ENCODE results near the gene RPP30. TPM values are rescaled to one million over a fixed set of nuclear protein-coding genes. Genes with fewer than 3 reads are reported as not detected.

Gene RPP30
- 10 to 100 TPM; 28.2 to 28.6 TPM for total RNA-seq
- long read RNA-seq, donor 1, partial matches to known transcripts: 0 of 4 reads
- long read RNA-seq, donor 1, other reads (novel, unspliced or antisense): 1 of 4 reads
- long read RNA-seq, donor 2, transcript RPP30-202 (11 exons, 2,589 nt): major isoform, 13 of 21 reads
- long read RNA-seq, donor 2, partial matches to known transcripts: 2 of 21 reads
- long read RNA-seq, donor 2, other reads (novel, unspliced or antisense): 6 of 21 reads

DNA sequence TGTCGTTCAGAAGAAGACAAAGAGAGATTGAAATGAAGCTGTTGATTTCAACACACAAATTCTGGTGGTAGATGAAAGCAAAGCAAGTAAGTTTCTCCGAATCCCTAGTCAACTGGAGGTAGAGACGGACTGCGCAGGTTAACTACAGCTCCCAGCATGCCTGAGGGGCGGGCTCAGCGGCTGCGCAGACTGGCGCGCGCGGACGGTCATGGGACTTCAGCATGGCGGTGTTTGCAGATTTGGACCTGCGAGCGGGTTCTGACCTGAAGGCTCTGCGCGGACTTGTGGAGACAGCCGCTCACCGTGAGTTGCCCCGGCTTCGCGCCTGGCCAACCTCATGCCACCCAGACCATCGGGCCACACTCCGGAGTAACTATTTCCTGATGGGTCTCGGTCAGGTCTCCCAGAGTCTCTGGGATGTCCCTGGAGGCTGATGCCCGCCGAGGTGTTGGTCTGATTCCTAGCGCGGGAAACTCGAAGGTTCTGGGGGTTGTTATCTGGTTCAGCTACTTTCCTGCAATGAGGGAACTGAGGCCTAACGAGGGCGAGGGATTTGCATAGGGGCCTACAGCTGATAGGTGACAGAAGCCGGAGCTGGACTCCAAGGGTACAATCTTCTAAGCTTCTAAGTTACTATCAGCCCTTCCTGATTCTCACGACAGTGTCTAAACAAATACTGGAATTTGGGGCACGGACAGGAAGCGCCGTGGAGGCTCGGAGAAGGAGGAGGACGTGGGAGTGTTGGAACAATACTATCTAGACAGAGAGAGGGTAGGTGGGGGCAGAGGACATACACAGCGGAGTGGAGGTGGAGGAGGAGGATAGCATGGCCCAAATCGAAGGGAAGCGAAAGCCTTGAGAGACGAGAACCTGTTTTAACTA is at the start of gene RPP30:
RPP30 (plus strand) TSS at position 209 of the 882 bp plus-strand sequence; CDS start at position 222, 13 bp downstream.
- intact Hi-C loops (cut with DNase I): no loop called here
- DNase-seq (ENCODE audit: low spot score): peak; percentile 95

DNA sequence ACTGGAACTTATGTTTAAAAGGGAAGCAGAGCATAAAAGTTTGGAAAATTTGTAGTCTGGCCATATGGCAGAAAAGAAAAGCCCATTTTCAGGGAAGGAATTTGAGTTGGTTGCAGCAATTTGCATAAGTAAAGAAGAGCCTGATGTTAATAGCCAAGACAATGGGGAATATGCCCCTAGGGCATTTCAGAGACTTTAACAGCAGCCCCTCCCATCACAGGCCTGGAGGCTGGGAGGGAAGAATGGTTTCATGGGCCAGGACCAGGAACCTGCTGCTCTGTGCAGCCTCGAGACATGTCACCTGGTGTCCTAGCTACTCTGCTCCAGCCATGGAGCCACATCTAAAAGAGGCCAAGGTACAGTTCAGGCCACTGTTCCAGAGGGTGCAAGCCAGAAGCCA is 49.3 kb upstream of the RPP30 start:
- intact Hi-C loops (cut with DNase I): no loop called here
- DNase-seq (ENCODE audit: low spot score): no peak

- no peak for DNase-seq (ENCODE audit: low spot score)
- intact Hi-C loops (cut with DNase I): no loop called here
Observed at GRCh38 chr10:90832111-90832510, 39.7 kb upstream of the RPP30 start.

- intact Hi-C loops (cut with DNase I): no loop called here
Observed at GRCh38 chr10:90834326-90834725, 37.4 kb upstream of the RPP30 start.

GRCh38 chr10:90837486-90837885 is 34.3 kb upstream of the RPP30 start:
- intact Hi-C loops (cut with DNase I): no loop called here
- DNase-seq (ENCODE audit: low spot score): no peak

More at GRCh38 chr10:90834326-90834725, 37.4 kb upstream of the RPP30 start:
- DNase-seq (ENCODE audit: low spot score): no peak

DNA sequence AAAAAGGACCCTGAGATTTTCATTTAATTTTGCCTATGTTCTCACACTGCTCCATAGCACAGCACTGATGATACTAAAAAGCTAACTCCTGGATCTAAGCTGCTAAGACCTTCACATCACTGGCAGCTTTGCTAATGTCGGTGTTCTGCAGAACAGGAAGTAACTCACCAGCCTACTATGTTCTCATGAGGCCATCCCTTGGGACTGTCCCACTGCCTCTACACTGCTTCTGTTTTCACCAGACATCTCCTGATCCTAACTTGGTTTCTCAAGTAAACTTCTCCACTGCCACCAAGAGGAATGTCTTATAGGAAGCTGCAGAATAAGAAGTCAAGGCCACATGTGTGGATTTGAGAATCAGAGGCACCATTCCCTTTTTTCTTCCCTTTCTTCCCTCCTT is 29.0 kb upstream of the RPP30 start:
- intact Hi-C loops (cut with DNase I): no loop called here

GRCh38 chr10:90845726-90846125 is 26.0 kb upstream of the RPP30 start:
- DNase-seq (ENCODE audit: low spot score): no peak
- intact Hi-C loops (cut with DNase I): no loop called here

More for the DNA sequence above, 29.0 kb upstream of the RPP30 start:
- no peak for DNase-seq (ENCODE audit: low spot score)

GRCh38 chr10:90846746-90847145 is 25.0 kb upstream of the RPP30 start:
- intact Hi-C loops (cut with DNase I): no loop called here
- no peak for DNase-seq (ENCODE audit: low spot score)

DNA sequence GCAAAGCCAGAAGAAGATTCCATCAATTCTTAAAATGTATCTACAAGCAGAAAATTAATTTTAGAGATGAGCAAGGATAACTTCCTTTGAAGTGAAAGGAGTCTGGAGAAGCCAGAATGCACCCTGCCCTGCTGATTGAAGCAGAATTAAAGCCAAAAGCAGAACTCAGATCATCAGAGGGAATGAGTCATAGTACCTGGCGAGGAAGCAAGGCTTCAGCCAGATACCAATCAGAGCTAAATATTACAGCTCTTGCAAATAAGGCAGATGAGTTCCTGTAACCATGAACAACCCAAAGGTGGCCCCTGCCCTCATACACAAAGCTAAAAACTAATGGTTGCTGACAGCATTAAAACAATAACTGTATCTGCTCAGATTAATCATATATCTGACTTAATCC is 24.3 kb upstream of the RPP30 start:
- no peak for DNase-seq (ENCODE audit: low spot score)
- intact Hi-C loops (cut with DNase I): no loop called here

GRCh38 chr10:90849956-90850749 is 21.6 kb upstream of the RPP30 start:
- intact Hi-C loops (cut with DNase I): no loop called here
- no peak for DNase-seq (ENCODE audit: low spot score)

GRCh38 chr10:90855126-90855525 is 16.6 kb upstream of the RPP30 start:
- intact Hi-C loops (cut with DNase I): loop anchor here in 1 of 2 donors (5.0 kb wide), 1 partner anchor 1053 kb away; no protein-coding TSS in a partner anchor
- DNase-seq (ENCODE audit: low spot score): no peak

GRCh38 chr10:90856261-90856660 is 15.5 kb upstream of the RPP30 start:
- intact Hi-C loops (cut with DNase I): loop anchor here in 1 of 2 donors (5.0 kb wide), 1 partner anchor 1054 kb away; no protein-coding TSS in a partner anchor
- DNase-seq (ENCODE audit: low spot score): no peak

DNA sequence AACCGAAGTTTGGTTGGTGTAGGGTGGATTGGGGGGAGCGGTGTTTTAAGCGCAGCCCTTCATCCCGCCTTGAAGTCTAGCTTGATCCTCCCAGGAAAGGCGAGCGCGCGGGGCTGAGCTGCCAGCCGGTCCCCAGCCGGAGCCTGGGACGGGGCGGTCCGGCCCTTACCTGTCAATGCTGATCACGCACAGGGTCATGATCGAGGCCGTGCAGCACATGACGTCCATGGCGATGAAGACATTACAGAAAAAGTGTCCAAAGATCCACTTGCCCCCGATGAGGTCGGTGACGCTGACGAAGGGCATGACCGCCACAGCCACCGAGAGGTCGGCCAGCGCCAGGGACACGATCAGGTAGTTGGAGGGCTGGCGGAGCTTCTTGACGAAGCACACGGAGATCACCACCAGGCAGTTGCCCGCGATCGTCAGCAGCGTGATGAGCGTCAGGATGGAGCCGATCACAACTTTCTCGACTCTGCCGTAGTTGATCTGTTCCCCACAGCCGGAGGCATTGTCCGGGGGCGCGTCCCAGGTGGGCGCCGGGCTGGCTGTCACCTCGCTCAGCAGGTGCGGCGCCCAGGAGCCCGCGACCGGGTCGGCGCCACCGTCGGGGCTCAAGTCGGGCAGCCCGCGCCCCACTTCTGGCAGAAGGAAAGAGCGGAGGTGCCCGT is 14.7 kb upstream of the RPP30 start:
- intact Hi-C loops (cut with DNase I): loop anchor here in 1 of 2 donors (5.0 kb wide), 1 partner anchor 1055 kb away; no protein-coding TSS in a partner anchor
- DNase-seq (ENCODE audit: low spot score): peak; percentile 81

DNA sequence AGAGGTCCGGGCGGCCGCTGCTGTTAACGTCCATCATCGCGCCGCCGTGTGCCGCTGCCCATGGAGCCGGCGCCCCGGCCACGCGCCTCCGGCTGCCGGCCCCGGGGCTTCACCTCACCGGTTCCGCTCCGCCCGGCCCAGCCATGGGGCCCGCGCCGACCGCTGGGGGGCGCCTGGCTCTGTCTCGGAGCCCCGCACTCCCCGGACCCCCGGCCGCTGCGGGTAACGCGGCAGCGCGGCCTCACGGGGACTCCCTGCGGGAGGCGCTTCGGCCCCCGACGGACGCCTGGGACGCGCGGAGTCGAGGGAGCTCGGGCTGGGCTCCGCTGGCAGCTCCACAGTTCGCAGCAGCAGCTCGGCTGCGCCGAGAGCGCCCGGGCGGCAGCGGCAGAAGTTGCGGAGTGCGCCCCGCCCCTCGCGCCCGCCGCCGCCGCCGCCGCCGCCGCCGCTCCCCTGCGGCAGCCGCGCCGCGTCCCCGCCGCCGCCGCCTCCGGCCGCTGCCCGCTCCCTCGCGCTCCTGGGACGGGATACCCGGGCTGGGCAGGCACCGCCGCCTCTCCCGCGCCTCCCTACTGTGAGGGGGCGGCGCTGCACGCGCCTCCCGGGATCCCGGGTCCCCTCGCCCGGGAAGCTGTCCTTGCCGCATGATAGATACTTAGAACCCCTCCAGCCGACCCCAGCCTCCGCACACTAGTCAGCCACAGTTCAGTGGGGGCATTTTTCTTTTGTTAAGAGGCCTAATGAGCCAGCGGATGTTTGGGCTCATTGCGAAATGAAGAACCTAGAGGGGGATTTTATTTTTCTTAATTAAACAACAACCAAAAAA is 13.9 kb upstream of the RPP30 start, which contains the start of gene HTR7:
HTR7 (minus strand) TSS at position 405 of the 826 bp plus-strand sequence; CDS start at position 37, 368 bp downstream.
- peak; percentile 86 for DNase-seq (ENCODE audit: low spot score)
- intact Hi-C loops (cut with DNase I): loop anchor here in 1 of 2 donors (5.0 kb wide), 1 partner anchor 1056 kb away; no protein-coding TSS in a partner anchor

- DNase-seq (ENCODE audit: low spot score): no peak
- intact Hi-C loops (cut with DNase I): loop anchor here in 1 of 2 donors (5.0 kb wide), 1 partner anchor 1056 kb away; no protein-coding TSS in a partner anchor
Observed at GRCh38 chr10:90858461-90858968, 13.3 kb upstream of the RPP30 start.

- intact Hi-C loops (cut with DNase I): loop anchor here in 1 of 2 donors (5.0 kb wide), 1 partner anchor 1057 kb away; no protein-coding TSS in a partner anchor
Observed at GRCh38 chr10:90859321-90859751, 12.4 kb upstream of the RPP30 start.

GRCh38 chr10:90860790-90861189 is 11.0 kb upstream of the RPP30 start:
- intact Hi-C loops (cut with DNase I): loop anchor here in 1 of 2 donors (10.0 kb wide), 1 partner anchor 1066 kb away; no protein-coding TSS in a partner anchor
- no peak for DNase-seq (ENCODE audit: low spot score)

More at GRCh38 chr10:90859321-90859751, 12.4 kb upstream of the RPP30 start:
- DNase-seq (ENCODE audit: low spot score): no peak
